Activated CD4-positive, alpha-beta T cell treated with anti-CD3 and anti-CD28 coated beads, Interleukin-2, amount 50 U/mL, for 48 hours (primary cell): ENCODE data around the gene TNIP1.

Source experiments
- DNase-seq, 2 experiments: peaks; one replicate each; pipeline ENCODE4 v3.0.0-alpha.2; 2020

TNIP1 gene

GRCh38 chr5:150992705-150993104 lies 88.1 kb downstream of the TNIP1 start:
- no peak for DNase-seq

- peak; percentile 8 to 14 for DNase-seq
Observed at GRCh38 chr5:150989695-150990094, 91.1 kb downstream of the TNIP1 start.

- no peak for DNase-seq
Observed at GRCh38 chr5:150987746-150988145, 93.1 kb downstream of the TNIP1 start.
